GM18907 (cell line): ENCODE results near the gene SLC39A9.
A peak's percentile ranks its signal among the peaks of the same experiment; 100 is the strongest.
"Not testable (repeated sequence)": the region's sequence is repeated elsewhere in the genome, so short reads cannot be mapped to it uniquely, and the experiment has no call there.

Experiments
- ATAC-seq: cut with Tn5 transposase; IDR thresholded peaks from one replicate; pipeline ENCODE4 v1.9.1; 2021; ENCODE audit warnings: mild to moderate bottlenecking, moderate library complexity; ENCODE audit not compliant: unreplicated experiment

SLC39A9 gene

DNA sequence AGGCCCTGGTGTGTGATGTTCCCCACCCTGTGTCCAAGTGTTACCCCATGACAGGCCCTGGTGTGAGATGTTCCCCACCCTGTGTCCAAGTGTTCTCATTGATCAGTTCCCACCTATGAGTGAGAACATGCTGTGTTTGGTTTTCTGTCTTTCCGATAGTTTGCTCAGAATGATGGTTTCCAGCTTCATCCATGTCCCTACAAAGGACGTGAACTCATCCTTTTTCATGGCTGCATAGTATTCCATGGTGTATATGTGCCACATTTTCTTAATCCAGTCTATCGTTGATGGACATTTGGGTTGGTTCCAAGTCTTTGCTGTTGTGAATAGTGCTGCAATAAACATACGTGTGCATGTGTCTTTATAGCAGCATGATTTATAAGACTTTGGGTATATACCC, 17.6 kb downstream of the SLC39A9 start:
- ATAC-seq = not testable (repeated sequence)

DNA sequence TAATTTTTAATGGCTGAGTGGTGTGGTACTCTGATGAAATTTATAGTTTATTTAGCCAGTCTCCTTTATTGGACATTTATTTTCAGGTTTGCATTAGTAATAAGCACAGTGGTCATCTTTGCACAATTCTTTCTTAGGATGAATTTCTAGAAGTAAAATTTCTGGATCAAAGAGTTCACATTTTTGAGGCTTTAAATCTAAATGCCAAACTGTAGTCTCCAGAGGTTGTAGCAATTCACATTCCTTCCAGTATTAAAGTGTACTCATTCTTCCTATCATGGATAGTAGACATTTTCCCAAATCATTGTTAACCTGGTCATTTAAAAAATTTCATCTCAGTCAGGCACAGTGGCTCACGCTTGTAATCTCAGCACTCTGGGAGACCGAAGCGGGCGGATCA, 24.8 kb downstream of the SLC39A9 start:
- no peak for ATAC-seq

DNA sequence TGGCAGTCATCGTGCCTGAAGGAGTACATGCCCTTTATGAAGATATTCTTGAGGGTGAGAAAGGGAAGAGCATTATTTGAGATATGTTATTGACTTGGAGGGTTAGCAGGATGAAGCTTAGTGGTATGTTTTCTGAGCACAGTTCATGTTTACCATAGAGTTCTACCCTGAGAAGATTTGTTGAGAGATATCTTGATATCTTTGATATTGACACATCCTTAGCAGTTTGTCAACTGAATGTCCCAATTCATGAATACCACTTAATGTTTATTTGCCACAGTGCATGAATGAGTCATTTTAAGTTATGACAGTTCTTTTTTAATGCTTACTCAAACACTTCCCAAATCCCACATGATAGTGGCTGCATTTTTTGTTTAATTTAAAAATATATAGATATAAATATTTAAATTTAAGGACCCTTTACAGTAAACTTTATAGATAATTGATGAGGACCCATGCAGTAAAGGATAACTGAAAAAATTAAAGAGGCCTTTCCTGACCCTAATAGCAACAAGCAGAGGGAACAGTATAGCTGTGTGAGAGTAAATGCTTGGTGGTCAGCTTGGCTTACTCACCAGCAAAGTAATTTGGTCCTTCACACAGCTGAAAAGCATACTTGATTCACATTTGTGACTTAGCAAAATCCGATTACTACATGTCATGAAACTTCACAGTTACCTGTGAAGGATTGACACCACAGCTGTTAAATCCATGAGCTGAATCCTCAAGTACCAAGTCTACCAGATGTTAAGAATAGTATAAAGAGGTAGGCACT, 25.8 kb downstream of the SLC39A9 start:
- ATAC-seq = no peak

DNA sequence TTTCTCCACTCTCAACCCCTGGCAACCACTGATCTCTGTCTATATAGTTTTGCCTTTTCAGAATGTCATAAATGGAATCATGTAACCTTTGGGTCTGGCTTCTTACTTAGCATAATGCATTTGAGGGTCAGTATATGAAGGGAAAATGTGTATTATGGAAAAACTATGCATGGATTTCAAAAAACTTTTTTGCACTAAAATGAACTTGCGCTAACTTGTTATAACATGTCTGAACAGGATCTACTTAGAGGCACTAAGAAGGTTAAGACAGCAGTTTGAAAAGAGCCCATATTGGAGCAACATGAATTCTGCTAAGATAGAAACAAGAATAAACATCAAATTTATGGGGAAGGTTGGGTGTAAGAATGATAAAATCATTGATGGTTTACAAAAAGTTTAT, 29.1 kb downstream of the SLC39A9 start:
- no peak for ATAC-seq

DNA sequence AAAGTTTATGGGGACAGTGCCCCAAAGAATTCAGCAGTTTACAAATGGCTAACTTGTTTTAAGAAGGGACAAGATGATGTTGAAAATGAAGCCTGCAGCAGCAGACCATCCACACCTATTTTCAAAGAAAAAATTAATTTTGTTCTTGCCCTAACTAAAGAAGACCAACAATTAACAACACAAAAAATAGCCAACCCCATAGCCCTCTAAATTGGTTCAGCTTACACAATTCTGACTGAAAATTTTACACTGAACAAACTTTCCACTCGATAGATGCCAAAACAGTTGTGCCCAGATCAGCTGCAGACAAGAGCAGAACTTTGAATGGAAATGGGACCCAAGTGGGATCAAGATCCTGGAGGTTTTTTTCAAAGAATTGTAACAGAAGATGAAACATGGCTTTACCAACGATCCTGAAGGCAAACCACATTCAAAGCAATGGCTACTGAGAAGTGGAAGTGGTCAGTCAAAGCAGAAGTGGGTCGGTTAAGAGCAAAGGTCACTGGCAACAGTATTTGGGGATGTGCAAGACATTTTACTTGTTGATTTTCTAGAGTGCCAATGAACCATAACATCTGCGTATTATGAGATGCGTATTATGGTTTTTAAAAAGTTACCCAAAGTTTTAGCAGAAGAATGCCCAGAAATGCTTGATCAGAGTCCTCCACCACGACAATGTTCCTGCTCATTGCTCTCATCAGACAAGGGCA, 30.0 kb downstream of the SLC39A9 start:
- peak; percentile 74 for ATAC-seq

DNA sequence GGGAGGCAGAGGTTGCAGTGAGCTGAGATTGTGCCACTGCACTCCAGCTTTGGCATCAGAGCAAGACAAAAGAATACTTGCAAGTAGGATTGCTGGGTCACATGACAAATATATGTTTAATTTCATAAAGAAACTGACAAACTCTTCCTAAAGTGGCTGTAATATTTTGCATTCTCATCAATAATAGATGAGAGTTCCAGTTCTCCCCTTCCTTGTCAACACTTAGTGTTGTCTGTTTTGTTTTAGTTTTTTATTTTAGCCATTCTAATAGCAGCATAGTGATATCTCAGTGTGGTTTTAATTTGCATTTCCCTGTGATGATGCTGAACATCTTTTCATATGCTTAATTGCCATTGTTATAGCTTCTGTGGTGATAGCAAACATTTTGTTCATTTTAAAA, 31.2 kb downstream of the SLC39A9 start:
- ATAC-seq = no peak

DNA sequence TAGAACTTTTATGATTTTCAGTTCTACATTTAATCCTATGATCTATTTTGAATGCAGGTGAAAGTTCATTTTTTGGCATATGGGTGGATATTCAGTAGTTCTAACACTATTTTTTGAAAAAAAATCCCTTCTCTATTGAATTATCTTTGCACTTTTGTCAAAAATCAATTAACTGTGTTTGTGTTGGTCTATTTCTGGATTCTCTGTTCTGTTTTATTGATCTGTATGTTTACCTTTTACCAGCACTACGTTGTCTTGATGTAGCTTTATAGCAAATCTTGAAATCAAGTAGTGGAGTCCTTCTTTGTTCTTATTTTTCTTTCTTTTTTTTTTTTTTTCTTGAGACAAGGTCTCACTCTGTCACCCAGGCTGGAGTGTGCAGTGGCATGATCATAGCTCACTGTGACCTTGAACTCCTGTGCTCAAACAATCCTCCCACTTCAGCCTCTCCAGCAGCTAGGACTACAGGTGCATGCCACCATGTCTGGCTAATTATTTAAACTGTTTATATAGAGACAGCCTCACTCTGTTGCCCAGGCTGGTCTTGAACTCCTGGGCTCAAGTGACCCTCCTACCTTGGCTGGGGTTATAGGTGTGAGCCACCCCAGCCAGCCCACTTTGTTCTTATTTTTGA, 31.9 kb downstream of the SLC39A9 start:
- ATAC-seq = no peak

DNA sequence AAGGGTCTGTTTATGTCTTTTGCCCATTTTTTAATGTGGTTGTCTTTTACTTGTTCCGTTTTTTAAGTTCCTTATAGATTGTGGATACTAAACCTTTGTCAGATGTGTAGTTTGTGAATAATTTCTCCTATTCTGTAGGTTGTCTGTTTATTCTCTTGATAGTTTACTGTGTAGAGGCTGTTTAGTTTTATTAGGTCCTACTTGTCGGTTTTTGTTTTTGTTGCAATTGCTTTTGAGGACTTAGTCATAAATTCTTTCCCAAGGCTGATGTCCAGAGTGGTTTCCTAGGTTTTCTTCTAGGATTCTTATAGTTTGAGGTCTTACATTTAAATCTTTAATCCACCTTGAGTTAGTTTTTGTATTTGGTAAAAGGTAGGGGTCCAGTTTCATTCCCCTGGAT, 33.9 kb downstream of the SLC39A9 start:
- no peak for ATAC-seq

DNA sequence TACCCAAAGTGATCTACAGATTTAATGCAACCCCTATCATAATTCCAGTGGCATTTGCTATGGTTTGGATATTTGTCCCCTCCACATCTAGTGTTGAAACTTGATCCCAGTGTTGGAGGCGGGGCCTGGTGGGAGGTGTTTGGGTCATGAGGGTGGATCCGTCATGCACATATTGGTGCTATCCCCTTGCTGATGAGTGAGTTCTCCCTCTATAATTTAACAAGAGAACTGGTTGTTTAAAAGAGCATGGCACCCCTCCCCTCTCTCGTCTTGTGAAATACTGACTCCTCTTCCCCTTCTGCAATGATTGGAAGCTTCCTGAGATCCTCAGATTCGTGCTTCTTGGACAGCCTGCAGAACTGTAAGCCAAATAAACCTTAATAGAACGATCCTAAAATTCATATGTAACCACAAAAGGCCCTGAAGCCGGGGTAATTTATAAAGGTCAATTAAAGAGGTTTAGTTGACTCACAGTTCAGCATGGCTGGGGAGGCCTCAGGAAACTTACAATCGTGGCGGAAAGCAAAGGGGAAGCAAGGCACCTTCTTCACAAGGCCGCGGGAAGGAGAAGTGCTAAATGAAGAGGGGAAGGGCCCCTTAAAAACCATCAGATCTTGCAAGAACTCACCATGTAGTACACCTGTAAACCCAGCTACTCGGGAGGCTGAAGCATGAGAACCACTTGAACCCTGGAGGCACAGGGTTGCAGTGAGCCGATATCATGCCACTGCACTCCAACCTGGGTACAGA, 41.2 kb downstream of the SLC39A9 start:
- ATAC-seq = no peak

DNA sequence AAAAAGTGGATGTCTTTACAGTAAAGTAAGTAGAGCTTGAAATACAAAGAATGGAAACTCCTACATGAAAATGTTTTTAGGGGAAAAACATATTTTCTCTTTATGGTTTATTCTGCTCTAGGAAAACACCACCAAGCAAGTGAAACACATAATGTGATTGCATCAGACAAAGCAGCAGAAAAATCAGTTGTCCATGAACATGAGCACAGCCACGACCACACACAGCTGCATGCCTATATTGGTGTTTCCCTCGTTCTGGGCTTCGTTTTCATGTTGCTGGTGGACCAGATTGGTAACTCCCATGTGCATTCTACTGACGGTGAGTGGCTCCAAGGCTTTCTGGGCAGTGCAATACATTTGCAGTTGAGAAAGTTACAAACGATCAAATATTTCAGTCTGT, 43.5 kb downstream of the SLC39A9 start:
- ATAC-seq = peak; percentile 84

DNA sequence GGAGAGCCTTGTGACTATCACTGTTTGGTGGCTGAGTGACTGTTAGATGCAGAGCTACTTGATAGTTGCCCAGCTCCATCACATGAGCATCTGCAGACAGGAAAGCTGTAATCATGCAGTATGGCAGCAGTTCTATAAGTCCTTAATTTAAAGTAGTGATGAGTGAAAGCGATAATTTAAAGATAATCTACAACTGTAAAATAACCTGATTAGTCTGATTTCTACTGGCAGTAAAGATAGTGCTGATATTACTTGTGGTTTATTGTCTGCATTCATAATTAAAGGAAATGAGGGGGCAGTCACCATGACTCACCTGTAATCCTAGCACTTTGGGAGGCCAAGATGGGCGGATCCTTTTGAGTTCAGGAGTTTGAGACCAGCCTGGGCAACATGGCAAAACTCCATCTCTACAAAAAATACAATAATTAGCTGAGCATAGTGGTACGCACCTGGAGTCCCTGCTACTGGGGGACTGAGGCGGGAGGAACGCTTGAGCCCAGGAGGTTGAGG, 44.9 kb downstream of the SLC39A9 start:
- no peak for ATAC-seq

DNA sequence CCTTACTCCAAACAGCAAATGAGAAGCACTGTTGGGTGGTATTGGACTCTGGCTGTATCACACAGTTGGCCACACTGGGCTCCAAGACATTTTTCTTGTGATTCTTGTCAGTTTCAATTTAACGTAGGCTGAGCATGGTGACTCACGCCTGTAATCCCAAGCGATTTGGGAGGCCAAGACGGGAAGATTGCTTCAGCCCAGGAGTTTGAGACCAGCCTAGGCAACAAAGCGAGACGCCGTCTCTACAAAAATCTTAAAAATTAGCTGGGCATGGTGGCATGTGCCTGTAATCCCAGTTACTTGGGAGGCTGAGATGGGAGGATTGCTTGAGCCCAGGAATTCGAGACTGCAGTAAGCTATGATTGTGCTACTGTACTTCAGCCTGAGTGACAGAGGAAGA, 50.7 kb downstream of the SLC39A9 start:
- no peak for ATAC-seq

DNA sequence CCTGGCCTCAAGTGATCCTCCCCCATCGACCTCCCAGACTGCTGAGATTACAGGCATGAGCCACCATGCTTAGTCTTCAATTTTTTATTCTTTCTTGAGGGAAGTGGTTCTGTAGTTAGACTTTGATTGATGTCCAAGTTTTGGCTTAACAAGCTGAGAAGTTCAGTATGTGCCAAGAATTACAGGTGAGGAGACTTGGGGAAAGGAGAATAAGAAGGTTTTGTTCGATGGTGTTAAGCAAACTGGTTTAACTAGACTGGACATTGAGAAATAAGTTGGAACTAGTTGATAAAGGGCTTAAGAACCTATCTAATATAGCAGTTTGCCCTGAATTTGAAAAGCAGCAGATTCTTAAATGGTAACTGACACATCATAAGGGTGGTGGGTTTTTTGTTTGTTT, 53.4 kb downstream of the SLC39A9 start:
- no peak for ATAC-seq

DNA sequence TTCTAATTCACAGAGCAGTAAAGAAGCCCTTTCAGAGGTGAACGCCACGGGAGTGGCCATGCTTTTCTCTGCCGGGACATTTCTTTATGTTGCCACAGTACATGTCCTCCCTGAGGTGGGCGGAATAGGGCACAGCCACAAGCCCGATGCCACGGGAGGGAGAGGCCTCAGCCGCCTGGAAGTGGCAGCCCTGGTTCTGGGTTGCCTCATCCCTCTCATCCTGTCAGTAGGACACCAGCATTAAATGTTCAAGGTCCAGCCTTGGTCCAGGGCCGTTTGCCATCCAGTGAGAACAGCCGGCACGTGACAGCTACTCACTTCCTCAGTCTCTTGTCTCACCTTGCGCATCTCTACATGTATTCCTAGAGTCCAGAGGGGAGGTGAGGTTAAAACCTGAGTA, 59.9 kb downstream of the SLC39A9 start:
- ATAC-seq = no peak

DNA sequence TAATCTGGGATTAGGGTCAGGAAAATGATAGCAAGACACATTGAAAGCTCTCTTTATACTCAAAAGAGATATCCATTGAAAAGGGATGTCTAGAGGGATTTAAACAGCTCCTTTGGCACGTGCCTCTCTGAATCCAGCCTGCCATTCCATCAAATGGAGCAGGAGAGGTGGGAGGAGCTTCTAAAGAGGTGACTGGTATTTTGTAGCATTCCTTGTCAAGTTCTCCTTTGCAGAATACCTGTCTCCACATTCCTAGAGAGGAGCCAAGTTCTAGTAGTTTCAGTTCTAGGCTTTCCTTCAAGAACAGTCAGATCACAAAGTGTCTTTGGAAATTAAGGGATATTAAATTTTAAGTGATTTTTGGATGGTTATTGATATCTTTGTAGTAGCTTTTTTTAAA, 60.6 kb downstream of the SLC39A9 start:
- no peak for ATAC-seq

DNA sequence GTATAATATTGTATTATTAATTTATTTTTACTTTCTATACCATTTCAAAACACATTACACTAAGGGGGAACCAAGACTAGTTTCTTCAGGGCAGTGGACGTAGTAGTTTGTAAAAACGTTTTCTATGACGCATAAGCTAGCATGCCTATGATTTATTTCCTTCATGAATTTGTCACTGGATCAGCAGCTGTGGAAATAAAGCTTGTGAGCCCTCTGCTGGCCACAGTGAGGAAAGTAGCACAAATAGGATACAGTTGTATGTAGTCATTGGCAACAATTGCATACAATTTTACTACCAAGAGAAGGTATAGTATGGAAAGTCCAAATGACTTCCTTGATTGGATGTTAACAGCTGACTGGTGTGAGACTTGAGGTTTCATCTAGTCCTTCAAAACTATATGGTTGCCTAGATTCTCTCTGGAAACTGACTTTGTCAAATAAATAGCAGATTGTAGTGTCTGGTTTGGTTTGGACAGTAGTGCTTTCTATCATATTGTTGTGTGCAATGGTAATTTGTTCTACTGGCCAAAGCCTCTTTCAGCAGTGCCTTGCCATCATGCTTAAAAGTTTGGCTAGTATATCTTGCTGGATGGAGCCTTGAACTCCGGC, 61.7 kb downstream of the SLC39A9 start:
- ATAC-seq = peak; percentile 46

DNA sequence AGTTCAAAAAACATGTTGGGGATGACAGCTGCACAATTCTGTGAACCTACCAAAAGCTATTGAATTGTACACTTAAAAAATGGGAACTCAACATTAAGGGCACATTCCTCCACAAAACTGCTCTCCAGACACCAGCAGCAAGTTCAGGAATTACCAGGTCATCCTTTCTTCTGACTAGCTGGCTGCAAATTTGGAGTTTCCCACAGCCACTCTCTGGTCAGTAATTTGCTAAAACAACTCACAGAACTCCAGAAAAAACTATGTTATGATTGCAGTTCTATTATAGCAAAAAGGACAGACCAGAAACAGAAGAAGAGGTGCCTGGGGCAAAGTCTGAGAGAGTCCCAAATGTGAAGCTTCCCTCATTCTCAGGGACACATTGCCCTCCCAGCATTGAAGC, 65.9 kb downstream of the SLC39A9 start:
- ATAC-seq = no peak

DNA sequence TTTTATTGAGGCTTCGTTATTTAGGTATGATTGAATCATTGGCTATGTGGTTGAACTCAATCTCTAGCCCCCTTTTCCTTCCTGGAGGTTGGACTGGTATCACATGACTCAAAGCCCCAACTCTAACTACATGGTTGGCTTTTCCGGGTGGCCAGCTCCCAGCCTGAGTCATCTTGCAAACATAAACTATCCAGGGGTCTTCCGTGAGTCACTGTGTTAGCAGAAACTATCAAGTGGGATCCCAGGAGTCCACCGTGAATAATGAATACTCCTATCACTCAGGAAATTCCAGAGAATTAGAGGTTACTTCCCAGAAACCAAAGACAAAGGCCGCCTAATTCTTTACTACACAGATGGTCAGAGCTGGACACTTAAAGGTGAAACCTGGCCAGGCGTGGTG, 66.3 kb downstream of the SLC39A9 start:
- ATAC-seq = no peak

DNA sequence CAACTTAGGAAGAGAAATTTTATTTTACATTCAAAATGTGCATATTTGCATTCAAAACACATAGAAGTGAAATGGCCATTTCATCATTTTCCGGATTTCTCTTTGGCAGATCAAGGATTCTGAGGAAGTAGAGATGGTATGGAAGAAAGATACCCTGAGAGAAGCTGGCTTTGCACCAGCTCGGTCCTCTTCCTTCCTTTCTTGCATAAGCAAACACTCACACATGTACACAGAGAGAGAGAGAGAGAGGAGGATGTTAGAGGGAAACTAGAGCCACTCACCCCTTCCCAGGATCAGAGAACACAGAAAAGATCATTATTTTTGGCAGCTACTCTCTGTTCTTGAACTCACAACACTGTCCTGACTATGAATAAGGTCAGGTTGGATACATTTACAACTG, 70.5 kb downstream of the SLC39A9 start:
- ATAC-seq = no peak

DNA sequence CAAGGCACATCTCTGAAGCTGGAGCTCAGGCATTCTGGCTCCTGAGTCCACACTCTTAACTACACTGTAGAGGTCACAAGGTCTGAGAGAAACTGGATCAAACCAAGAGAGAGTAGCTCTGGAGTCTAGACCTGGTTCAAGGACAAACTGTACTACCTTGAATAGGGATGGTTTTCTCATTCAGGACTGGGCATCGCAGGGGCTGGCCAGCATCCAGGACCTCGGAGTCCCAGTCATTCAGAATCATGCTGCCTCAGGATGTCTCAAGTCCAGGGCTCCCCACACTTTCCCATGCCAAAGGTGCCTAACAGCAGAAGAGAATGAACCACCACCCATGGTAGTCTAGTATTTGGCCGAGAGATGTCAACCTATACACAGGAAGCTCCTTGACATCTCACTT, 72.9 kb downstream of the SLC39A9 start:
- ATAC-seq = no peak

DNA sequence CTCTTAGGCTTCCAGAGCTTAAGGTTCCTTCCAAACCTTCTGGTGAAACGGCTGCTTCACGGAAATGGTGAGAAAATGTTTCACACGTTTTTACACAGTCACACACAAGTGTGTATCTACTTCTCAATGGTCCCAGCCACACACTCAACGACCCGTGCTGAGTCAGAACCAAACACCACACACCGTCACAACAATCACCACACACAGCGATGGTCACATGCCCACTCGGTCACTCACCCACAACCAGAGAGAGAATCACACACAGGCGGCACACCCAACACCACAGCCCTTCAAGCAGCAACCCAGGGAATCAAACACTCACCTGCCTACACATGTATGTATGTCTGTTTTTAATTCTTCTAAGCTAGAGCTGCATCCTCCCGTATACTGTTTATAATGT, 73.4 kb downstream of the SLC39A9 start:
- no peak for ATAC-seq
